Subcutaneous abdominal adipose tissue (tissue), 5 donors: ENCODE measurements around the gene ZFHX2.

Source experiments
- H3K27ac ChIP-seq: one replicate; pipeline ENCODE4 v1.7.0; 2013; ENCODE audit warnings: low read depth, mild to moderate bottlenecking, inconsistent platforms, low read length, moderate library complexity
- H3K27me3 ChIP-seq, 5 donors: one replicate each; pipeline ENCODE4 v1.7.0; 2013; ENCODE audit warnings: low read length in 5 of 5, inconsistent platforms in 1 of 5; ENCODE audit not compliant: control insufficient read depth in 5 of 5, insufficient read depth in 4 of 5
- H3K36me3 ChIP-seq, 5 donors: one replicate each; pipeline ENCODE4 v1.7.0; 2013; ENCODE audit warnings: low read length in 5 of 5; ENCODE audit not compliant: control insufficient read depth in 5 of 5, insufficient read depth in 5 of 5
- H3K4me1 ChIP-seq, 5 donors: one replicate each; pipeline ENCODE4 v1.7.0; 2013; ENCODE audit warnings: low read length in 5 of 5, mild to moderate bottlenecking in 3 of 5, moderate library complexity in 1 of 5; ENCODE audit not compliant: control insufficient read depth in 5 of 5, insufficient read depth in 5 of 5
- H3K4me3 ChIP-seq, 5 donors: one replicate each; pipeline ENCODE4 v1.7.0; 2013; ENCODE audit warnings: low read length in 5 of 5, low read depth in 1 of 5
- H3K9ac ChIP-seq, 5 donors: one replicate each; pipeline ENCODE4 v1.7.0; 2013; ENCODE audit warnings: low read length in 5 of 5, mild to moderate bottlenecking in 4 of 5, moderate library complexity in 3 of 5
- H3K9me3 ChIP-seq, 5 donors: one replicate each; pipeline ENCODE4 v1.7.0; 2013; ENCODE audit warnings: low read length in 5 of 5; ENCODE audit not compliant: control insufficient read depth in 5 of 5
- donor health status: healthy.
- donor health status: healthy.
- donor health status: healthy.
- donor health status: healthy.
- donor health status: healthy.

ZFHX2 gene

DNA sequence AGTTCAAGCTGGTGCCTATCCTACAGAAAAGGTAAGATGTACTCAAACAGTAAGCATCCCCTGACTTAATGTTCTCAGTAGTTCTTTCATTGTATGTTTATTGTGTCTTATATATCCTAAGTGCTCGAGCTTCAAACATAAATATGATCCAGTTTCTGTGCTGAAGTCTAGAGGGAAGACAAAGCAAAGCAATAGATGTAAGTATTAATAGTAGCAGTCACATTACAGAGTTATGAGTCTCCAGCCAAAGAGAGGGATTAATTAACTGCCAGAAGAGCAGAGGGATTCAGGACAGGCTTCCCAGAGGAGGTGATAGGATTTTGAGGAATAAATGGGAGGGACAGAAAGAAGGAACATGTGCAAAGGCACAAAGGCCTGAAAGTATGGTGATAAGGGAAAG lies 80.6 kb downstream of the ZFHX2 start:
- peak overlapping the region in 1 of 5 donors; percentile 52 for H3K9ac ChIP-seq
- no peak overlapping the region for H3K4me3 ChIP-seq
- peaks cover 4 to 16% (median 14%) of the 10 kb centered on the region in 5 donors for H3K4me1 ChIP-seq
- no peak overlapping the region for H3K27ac ChIP-seq
- H3K27me3 ChIP-seq, result no peaks in the 10 kb centered on the region
- no peaks in the 10 kb centered on the region for H3K9me3 ChIP-seq
- H3K36me3 ChIP-seq, result peaks cover 26 to 50% (median 41%) of the 10 kb centered on the region in 5 donors
